ENCODE measurements around the gene SNAI3. TPM values are rescaled to one million over a fixed set of nuclear protein-coding genes. Genes with fewer than 3 reads are reported as not detected.

Gene SNAI3
- total RNA-seq, 4 donors from 2014 or later = 0.23 to 0.95 TPM; not detected in 2

DNA sequence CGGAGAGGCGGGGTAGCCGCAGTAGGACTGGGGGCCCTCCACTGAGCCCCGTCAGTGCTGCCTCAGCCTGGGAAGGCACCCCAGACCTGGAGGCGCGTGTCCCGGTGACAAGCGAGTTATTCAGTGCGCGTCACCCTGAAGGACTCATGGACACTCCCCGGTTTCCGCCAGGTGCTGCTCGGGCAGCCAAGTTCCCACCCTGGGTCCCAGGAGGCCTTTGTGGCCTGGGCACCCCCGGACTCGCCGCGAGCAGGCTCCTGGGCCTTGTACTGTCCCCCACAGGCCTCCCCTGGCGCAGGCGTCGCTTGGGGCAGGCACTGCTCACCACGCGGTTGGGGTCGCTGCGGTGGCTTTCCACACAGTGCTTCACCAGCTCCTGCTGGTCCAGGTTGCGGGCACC, 12.3 kb upstream of the SNAI3 start:
- intact Hi-C loops (cut with DNase I) = no loop called here
- DNase-seq = no peak
- H3K4me1 ChIP-seq = peaks cover 8 to 40% (median 10%) of the 10 kb centered on the region in 3 donors

DNA sequence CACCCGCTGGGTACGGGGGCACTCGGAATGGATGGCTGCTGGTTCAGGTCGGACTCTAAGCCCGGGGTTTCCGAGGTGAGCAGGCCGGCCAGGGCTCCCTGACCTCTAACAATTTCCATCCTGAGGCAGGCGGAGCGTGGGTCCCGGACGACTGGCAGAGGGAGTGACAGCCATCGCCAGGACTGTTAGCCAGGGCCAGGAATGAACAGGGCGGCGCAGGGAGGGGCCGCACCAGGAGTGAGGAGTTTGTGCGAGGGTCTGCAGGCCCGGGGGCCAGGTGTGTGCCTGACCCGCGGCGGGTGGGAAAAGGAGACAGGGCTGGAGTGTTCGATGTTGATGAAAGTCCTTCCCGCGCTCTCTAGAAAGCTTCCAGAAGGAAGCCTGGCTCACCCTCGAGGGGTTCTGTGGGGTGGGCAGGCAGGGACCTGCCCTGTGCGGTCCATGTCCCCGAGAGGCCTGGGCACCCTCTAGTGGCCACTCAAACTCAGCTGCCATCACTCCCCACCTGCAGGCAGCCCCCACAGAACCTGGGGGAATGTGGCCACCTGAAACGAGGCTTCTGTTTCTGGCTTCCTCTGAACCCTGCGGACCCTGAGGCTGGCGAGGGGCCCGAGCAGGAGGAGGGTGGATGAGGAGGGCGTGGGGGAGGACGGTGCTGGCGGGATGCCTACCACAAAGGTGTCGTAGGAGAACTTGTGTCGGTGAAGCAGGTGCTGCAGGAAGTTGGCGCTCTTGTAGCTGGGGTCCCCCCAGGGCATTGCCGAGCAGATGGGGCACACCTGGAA, 11.7 kb upstream of the SNAI3 start:
- H3K27ac ChIP-seq = no peak overlapping the region
- H3K4me1 ChIP-seq = peaks cover 8 to 33% (median 10%) of the 10 kb centered on the region in 3 donors
- WGBS, 2 donors = 72 to 77% methylated on average over 21 to 23 of the region's 37 CpGs
- TF ChIP-seq, protein P1, sequence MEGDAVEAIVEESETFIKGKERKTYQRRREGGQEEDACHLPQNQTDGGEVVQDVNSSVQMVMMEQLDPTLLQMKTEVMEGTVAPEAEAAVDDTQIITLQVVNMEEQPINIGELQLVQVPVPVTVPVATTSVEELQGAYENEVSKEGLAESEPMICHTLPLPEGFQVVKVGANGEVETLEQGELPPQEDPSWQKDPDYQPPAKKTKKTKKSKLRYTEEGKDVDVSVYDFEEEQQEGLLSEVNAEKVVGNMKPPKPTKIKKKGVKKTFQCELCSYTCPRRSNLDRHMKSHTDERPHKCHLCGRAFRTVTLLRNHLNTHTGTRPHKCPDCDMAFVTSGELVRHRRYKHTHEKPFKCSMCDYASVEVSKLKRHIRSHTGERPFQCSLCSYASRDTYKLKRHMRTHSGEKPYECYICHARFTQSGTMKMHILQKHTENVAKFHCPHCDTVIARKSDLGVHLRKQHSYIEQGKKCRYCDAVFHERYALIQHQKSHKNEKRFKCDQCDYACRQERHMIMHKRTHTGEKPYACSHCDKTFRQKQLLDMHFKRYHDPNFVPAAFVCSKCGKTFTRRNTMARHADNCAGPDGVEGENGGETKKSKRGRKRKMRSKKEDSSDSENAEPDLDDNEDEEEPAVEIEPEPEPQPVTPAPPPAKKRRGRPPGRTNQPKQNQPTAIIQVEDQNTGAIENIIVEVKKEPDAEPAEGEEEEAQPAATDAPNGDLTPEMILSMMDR (IDR thresholded peaks at IDR 0.05) = no peak
- no peak for TF ChIP-seq POLR2A (IDR thresholded peaks at IDR 0.05)
- no peak overlapping the region for H3K4me3 ChIP-seq
- DNase-seq = no peak
- no peaks in the 10 kb centered on the region for H3K9me3 ChIP-seq
- intact Hi-C loops (cut with DNase I) = no loop called here
- H3K27me3 ChIP-seq = peaks cover 0 to 13% (median 0%) of the 10 kb centered on the region in 4 donors
- H3K36me3 ChIP-seq = peaks cover 10 to 54% (median 11%) of the 10 kb centered on the region in 3 donors

More for the DNA sequence above, 12.3 kb upstream of the SNAI3 start:
- no CpG with 5 or more reads among the region's 25 CpGs for WGBS, 2 donors
- Histone ChIP-seq H3K4me3 (no peak overlapping the region), H3K27me3 (peaks cover 0 to 7% (median 0%) of the 10 kb centered on the region in 4 donors), H3K36me3 (peaks cover 10 to 54% (median 11%) of the 10 kb centered on the region in 3 donors), H3K27ac (no peak overlapping the region), H3K9me3 (no peaks in the 10 kb centered on the region)
- TF ChIP-seq POLR2A (IDR thresholded peaks at IDR 0.05) = no peak
- TF ChIP-seq, protein P1 (IDR thresholded peaks at IDR 0.05) = no peak

DNA sequence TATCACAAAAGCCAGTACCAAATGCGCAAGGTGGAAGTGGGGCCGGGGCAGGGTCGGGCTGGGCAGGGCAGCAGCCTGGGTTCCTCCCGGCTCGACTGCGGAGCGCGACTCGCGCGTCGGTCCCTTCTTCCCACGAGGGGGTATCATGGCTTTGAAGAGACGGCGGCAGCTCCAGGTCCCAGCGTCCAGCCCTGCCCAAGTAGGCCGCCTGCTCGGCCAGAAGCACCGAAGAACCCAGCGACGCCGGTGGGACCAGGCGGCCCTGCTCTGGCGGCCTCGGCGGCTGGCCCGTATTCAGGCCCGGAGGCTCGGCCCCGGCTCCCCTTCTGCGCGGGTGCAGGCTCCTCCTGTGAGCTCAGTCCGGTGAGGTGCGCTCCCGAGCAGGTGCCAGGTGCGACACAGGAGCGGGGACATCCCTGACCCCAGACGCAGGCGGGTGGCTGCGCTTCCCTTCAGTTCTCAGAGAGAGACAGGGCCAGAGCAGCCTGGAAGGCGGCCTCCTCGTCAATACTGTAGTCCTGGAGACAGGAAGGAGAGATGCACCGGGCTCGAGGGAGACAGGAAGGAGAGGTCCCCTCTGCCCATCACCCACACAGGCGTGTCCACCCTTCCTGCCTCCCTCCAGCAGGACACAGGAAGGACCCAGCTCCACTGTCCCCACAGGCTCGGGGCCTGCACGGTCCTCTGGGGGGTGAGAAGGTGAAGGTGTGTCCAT, 11.0 kb upstream of the SNAI3 start:
- TF ChIP-seq POLR2A (IDR thresholded peaks at IDR 0.05) = no peak
- TF ChIP-seq, protein P1 (IDR thresholded peaks at IDR 0.05) = no peak
- no peak overlapping the region for H3K4me3 ChIP-seq
- WGBS, 2 donors = 92 to 93% methylated on average over 12 to 23 of the region's 47 CpGs
- peaks cover 12 to 29% (median 12%) of the 10 kb centered on the region in 3 donors for H3K4me1 ChIP-seq
- H3K27me3 ChIP-seq = peaks cover 0 to 21% (median 0%) of the 10 kb centered on the region in 4 donors
- intact Hi-C loops (cut with DNase I) = no loop called here
- no peaks in the 10 kb centered on the region for H3K9me3 ChIP-seq
- peaks cover 10 to 54% (median 11%) of the 10 kb centered on the region in 3 donors for H3K36me3 ChIP-seq
- H3K27ac ChIP-seq = no peak overlapping the region
- no peak for DNase-seq

DNA sequence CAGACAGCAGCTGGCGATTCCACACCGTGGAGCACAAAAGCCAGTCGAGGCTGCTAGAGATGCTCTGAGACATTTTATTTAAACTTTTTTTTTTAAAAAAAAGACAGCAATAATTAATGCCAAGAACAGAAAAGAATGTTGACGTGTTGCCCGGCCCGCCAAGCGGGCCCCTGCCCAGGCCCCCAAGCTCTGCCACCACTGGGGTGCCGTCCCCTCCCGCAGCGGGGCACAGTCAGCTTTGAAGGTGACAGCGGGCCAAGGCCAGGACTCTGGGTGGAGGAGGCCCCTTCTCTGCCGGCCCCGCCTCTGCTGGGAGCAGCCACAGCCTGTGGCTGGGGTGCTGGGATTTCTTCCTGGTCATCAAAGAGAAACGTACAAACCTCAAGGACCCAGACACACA, 10.1 kb upstream of the SNAI3 start:
- DNase-seq = no peak
- H3K27me3 ChIP-seq = peaks cover 0 to 29% (median 0%) of the 10 kb centered on the region in 4 donors
- TF ChIP-seq, protein P1 (IDR thresholded peaks at IDR 0.05) = no peak
- TF ChIP-seq POLR2A (IDR thresholded peaks at IDR 0.05) = no peak
- WGBS, 2 donors = 85 to 87% methylated on average over 9 to 10 of the region's 14 CpGs
- no peaks in the 10 kb centered on the region for H3K9me3 ChIP-seq
- peaks cover 15 to 29% (median 19%) of the 10 kb centered on the region in 3 donors for H3K4me1 ChIP-seq
- H3K4me3 ChIP-seq = no peak overlapping the region
- H3K36me3 ChIP-seq = peaks cover 10 to 54% (median 11%) of the 10 kb centered on the region in 3 donors
- intact Hi-C loops (cut with DNase I) = no loop called here
- no peak overlapping the region for H3K27ac ChIP-seq

DNA sequence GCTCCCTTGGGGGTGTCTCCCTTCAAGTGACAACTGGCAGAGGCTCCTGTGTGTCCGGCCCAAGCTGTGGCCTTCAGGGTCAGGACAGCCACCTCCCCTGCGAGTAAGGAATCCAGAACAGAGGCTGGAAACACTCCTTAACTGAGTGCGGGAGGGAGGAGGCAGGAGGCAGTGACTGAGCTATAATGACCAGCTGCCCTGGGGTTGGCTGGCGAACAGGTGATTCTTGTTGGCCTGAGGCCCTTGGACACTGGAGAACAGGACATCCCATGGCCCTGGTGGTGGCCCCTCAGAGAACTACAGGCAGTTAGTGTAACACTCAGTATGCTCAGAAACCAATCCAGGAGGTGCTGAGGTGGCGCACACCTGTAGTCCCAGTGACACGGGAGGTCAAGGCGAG, 9.4 kb upstream of the SNAI3 start:
- intact Hi-C loops (cut with DNase I) = no loop called here
- 86% methylated on average over 3 of the region's 7 CpGs; no CpG with 5 or more reads in 1 of the 2 donors for WGBS, 2 donors
- Histone ChIP-seq H3K27me3 (peaks cover 0 to 36% (median 0%) of the 10 kb centered on the region in 4 donors), H3K36me3 (peaks cover 10 to 54% (median 11%) of the 10 kb centered on the region in 3 donors), H3K4me1 (peaks cover 10 to 27% (median 18%) of the 10 kb centered on the region in 3 donors), H3K4me3 (no peak overlapping the region), H3K9me3 (no peaks in the 10 kb centered on the region), H3K27ac (no peak overlapping the region)
- no peak for TF ChIP-seq POLR2A (IDR thresholded peaks at IDR 0.05)
- TF ChIP-seq, protein P1 (IDR thresholded peaks at IDR 0.05) = no peak
- DNase-seq = no peak

Data from esophagus squamous epithelium (tissue), 5 donors.